NCI-H2196 treated with DMSO at 0.1 percent for 48 hours (cell line): ENCODE results near the gene LMTK2.

ENCODE experiments used
- DNase-seq: peaks from one replicate; lab custom pipeline; 2025; ENCODE audit not compliant: unreplicated experiment; lab: John Stamatoyannopoulos, UW

LMTK2 gene

GRCh38 chr7:98174334-98175259 lies 67.9 kb downstream of the LMTK2 start:
- no peak for DNase-seq

- DNase-seq, result no peak
These were observed 68.7 kb downstream of the LMTK2 start for GRCh38 chr7:98175260-98175940.

GRCh38 chr7:98177553-98177952 lies 70.9 kb downstream of the LMTK2 start:
- DNase-seq, result no peak

DNA sequence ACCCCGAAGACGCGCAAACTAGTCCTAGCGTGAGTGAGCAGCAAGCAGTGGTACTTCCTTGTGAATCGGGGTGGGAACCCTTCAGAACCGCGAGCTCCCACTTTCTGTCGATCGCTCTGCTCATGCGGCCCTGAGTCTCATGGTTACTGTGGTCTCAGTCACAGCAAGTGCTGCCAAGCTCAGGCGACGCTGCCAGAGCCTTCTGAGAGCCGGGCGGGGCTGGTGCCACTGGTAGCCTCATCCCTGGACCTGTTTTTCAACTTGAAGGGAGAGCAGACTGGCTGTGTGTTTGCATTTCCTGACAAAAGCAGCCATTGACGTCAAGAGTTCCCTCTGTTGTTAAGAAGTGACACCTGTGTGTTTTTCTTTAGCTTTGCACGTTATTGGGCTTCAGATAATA lies 71.7 kb downstream of the LMTK2 start:
- no peak for DNase-seq

DNA sequence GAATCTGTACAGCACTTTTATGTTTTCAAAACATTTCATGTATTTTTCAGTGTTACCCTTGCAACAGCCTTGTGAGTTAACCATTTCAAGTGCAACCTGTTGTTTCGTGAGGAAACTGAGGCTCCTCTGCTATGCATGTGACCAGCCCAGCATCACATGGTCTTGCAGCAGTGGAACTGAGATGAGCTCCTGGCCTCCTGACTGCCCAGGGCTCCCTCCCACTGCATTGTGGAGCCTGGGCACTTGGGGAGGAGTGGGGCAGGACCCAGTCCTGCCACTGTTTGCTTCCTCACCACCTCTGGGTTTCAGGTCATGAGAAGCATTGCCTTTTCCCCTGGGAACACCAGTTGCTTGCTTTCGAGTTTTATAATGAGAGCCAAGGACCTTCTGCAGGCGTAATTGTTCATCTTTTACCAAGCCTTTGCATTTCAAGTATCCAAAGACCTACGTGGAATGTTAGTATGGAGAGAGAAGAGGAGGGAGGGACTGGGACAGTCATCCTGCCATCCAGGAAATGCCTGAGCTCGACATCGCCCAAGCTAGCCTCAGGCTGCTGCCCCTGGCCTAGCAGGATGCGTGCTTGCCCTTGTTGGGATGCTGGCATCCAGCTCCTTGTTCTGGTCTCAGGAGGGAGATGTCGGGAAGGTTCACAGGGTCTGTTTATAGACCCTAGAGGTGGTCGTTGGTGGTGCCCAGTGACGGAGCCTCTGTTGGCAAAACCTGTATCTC lies 72.3 kb downstream of the LMTK2 start:
- DNase-seq, result no peak

DNA sequence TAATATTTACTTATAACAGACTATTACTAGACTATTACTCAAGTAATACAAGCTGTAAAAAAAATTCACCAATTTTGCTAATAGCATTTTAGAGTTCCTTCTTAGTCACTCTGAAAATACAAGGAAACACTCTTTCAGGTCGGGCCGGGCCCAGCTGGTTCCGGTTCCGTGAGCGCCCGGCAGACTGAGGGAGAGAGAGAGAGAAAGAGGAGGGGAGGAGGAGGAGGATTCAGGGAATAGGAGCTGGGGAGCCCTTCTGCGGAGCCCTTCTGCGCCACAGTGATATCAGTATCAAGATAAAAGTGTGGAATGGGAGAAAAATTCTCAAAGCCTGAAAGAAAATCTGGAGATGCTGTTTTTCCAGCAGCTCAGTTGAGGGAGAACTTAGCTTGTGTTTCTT lies 74.1 kb downstream of the LMTK2 start:
- no peak for DNase-seq

DNA sequence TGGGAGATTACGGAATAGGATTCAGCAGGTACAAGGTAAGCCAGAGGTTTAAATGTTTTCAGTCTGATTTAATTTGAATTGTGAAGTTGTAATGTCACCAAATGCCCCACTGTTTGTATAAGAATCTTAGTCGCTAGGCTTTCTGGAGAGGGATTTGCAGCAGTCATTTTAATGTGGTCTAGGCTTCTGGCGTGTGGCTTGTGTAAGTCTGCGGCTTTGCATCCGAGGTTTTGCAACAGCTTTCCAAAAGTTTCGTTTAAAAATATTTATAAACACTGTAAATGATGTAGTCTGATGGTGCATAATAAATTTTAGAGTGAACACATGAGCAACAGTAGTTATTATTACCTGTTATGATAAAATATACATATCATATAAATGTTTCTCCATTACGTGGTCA lies 78.4 kb downstream of the LMTK2 start:
- no peak for DNase-seq

- no peak for DNase-seq
These were observed 79.9 kb downstream of the LMTK2 start for GRCh38 chr7:98186452-98187137.

DNA sequence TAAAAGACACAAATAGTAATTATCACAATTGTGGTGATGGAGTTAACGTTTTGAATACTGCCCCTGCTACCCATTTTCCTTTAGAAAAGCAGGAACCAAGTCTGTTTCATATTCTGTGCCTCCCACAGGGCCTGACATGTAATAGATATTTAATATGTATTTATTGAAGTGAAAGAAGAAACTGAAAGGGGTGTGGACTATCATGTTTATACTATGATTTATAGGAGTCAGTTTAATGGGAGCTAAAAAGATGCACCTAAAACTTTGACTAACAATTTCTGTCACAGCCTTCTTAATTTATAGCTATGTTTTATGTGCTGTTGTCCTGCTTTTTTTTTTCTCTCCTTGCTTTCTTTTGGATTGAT lies 80.5 kb downstream of the LMTK2 start:
- no peak for DNase-seq

DNA sequence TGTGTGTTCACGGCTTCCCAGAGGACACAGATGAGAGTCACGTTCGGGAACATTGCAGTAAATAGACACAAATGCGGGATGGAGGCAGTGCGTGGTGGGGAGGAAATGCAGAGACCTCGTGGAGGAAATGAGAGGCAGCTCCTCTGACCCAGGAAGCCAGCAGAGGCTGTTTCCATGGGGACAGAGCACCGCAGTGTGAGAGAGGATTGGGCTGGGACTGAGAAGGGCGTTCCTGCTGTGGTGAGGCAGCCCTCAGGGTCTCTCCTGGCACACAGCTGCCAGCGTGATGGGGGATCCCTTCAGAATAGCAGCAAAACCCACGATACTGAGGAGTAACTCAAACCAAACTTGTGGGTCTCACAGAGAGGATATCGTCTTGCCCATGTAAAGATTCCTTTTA lies 82.9 kb downstream of the LMTK2 start:
- no peak for DNase-seq

DNA sequence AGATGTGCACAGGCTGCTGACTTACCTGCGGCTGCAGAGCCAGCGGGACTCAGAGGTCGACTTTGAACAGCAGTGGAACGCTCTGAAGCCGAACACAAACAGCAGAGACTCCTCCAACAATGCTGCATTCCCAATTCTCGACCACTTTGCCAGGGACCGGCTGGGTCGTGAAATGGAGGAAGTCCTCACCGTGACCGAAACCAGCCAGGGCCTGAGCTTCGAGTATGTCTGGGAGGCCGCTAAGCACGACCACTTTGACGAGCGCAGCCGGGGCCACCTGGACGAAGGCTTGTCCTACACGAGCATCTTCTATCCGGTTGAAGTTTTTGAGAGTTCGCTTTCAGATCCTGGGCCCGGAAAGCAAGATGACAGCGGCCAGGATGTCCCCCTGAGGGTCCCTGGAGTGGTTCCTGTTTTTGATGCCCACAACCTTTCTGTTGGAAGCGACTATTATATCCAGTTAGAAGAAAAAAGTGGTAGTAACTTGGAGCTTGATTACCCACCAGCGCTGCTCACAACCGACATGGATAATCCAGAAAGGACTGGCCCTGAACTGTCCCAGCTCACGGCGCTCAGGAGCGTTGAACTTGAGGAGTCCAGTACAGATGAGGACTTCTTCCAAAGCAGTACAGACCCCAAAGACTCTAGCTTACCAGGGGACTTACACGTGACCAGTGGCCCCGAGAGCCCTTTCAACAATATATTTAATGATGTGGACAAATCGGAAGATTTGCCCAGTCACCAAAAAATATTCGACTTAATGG lies 85.2 kb downstream of the LMTK2 start:
- DNase-seq, result no peak

GRCh38 chr7:98192781-98193457 lies 86.3 kb downstream of the LMTK2 start:
- no peak for DNase-seq

- DNase-seq, result no peak
These were observed 87.0 kb downstream of the LMTK2 start for GRCh38 chr7:98193474-98194180.

DNA sequence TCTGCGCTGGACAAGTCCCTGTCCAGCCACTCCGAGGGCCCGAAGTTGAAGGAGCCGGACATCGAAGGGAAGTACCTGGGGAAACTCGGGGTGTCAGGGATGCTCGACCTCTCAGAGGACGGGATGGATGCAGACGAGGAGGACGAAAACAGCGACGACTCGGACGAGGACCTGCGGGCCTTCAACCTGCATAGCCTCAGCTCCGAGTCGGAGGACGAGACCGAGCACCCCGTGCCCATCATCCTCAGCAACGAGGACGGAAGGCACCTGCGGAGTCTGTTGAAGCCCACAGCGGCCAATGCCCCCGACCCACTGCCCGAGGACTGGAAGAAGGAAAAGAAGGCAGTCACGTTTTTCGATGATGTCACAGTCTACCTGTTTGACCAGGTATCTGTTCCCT lies 87.5 kb downstream of the LMTK2 start:
- no peak for DNase-seq

DNA sequence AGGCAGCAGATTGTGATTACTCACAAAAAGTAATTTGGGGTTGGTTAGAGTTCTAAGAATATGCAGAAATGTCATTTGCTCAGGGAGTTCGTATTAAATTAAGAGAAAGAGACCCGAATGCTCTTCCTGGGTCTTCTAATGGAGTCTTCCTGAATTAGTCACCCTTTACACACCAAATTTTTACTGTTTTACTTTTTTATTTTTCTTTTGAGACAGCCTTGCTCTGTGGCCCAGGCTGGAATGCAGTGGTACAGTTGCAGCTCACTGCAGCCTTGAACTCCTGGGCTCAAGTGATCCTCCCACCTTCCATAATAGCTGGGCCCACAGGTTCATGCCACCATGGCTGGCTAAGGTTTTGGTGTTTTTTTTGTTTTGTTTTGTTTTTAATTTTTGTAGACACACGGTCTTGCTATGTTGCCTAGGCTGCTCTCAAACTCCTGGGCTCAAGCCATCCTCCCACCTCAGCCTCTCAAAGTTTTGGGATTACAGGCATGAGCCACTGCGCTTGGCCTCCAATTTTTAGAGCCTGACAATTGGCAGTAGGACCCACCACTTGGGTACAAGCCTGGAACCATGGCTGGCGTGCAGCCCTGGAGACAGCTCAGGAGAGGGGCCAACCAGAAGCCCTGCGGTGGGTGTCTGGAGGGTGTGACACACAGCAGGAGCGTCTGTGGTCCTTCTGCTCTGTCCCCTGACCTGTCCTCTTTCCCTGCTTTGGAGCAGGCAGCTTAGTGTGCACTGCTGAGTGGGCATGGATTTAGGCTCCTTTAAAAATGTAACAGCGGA lies 88.2 kb downstream of the LMTK2 start:
- DNase-seq, result no peak

DNA sequence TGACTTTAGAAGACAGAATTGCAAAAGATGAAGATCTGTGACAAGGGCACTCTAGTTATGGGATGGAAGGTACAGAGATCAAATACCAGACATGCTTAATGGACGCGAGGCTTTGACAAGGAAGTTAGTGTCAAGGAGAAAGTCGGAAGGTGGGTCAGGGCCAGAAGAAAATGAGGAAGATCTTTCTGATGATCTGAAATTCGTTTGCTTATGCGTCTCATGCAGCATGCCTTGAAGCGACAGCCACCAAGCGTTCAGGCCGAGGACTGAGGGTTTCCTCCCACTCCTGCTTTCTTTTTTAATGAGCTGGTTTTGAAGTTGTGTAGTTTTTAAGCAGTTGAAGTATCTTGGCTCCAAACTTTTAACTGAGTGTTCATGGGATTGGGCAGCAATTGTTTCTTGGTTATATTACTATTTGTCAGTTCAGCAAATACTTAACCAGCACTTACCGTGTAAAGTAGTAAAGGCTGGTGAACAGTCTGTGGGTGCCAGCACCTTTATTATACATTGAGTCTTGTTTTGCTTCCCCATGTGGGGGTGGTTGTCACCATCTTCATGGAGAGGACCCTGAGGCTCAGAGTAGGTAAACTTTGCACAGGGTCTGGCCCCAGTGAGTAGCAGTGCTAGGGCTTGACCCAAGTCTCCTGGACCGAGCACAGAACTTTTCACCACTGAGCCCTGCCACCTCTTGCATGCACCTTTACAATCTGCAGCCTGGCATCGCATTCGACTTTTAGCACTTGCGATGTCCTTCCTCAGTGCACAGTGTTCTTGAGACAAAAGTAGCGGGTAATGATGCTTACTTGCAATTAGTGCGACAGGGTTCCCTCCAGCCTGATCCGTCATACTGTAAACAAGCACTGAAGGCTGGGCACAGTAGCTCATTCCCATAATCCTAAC lies 90.3 kb downstream of the LMTK2 start:
- no peak for DNase-seq

DNA sequence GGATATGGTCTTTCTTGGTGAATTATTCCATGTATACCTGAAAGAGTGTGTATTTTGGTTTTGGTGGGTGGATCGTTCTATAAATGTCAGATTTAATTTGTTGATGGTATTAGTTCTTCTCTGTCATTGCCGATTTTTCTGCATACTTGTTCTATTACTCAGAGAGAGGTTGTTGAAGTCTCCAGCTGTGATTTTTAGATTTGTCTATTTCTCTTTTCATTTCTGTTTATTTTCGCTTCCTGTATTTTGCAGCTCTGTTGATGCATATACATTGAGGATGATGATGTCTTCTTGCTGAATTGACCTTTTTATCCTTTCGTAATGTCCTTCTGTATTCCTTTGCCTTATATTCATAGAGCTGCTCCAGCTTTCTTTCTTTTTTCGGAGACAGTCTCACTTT lies 92.5 kb downstream of the LMTK2 start:
- no peak for DNase-seq

- no peak for DNase-seq
These were observed 93.7 kb downstream of the LMTK2 start for GRCh38 chr7:98200364-98200763.
